T47D (cell line): ENCODE measurements around the gene DHRS1.

ENCODE experiments used
- DNase-seq, 2 experiments: peaks; one replicate each; pipeline versions ENCODE4 v3.0.0 to v3.0.0-alpha.2; 2011 to 2012; ENCODE audit warnings: low read depth in 1 of 2, low spot score in 1 of 2
- JUND ChIP-seq: IDR thresholded peaks from 2 replicates; pipeline ENCODE4 v1.6.1; 2012; ENCODE audit warnings: low read depth
- in situ Hi-C: cut with HindIII; loops from 2 replicates; pipeline ENCODE4 v1.10.0; 2016; ENCODE audit warnings: low sequenced_read_pairs, low pct_unique_long_range_greater_than_20kb

DHRS1 gene

GRCh38 chr14:24299255-24300191 is at the start of gene DHRS1, which contains the start of gene NOP9:
Gene DHRS1, minus strand, starts transcription at chr14:24299780. Its CDS starts 674 bp downstream, at chr14:24299106.
Gene NOP9, plus strand, starts transcription at chr14:24299850. Its CDS starts 105 bp downstream, at chr14:24299955.
- peak; percentile 76 to 91 for DNase-seq
- TF ChIP-seq JUND: no peak
- in situ Hi-C loops: no loop called here

- no peak for TF ChIP-seq JUND
- no peak for DNase-seq
- in situ Hi-C loops: no loop called here
These were observed 48.6 kb upstream of the DHRS1 start for GRCh38 chr14:24348186-24348585.

- TF ChIP-seq JUND: no peak
- no peak for DNase-seq
- in situ Hi-C loops: no loop called here
These were observed 47.6 kb upstream of the DHRS1 start for GRCh38 chr14:24347134-24347533.

GRCh38 chr14:24343795-24344660 is 44.4 kb upstream of the DHRS1 start:
- no peak for DNase-seq
- in situ Hi-C loops: no loop called here
- no peak for TF ChIP-seq JUND

GRCh38 chr14:24342889-24343288 is 43.3 kb upstream of the DHRS1 start:
- no peak for DNase-seq
- in situ Hi-C loops: no loop called here
- TF ChIP-seq JUND: no peak

- no peak for DNase-seq
- in situ Hi-C loops: no loop called here
- TF ChIP-seq JUND: no peak
These were observed 41.0 kb upstream of the DHRS1 start for GRCh38 chr14:24340606-24341005.

GRCh38 chr14:24339284-24340151 is 39.9 kb upstream of the DHRS1 start, which contains the start of gene RIPK3:
Gene RIPK3, minus strand, starts transcription at chr14:24339991. Its CDS starts 165 bp downstream, at chr14:24339826.
- in situ Hi-C loops: no loop called here
- DNase-seq: peak in 1 of 2 experiments; percentile 27
- TF ChIP-seq JUND: no peak

- no peak for DNase-seq
- TF ChIP-seq JUND: no peak
- in situ Hi-C loops: no loop called here
These were observed 39.3 kb upstream of the DHRS1 start for GRCh38 chr14:24338843-24339242.

- no peak for DNase-seq
- in situ Hi-C loops: no loop called here
- no peak for TF ChIP-seq JUND
These were observed 38.2 kb upstream of the DHRS1 start for GRCh38 chr14:24337824-24338175.

- in situ Hi-C loops: no loop called here
- no peak for TF ChIP-seq JUND
These were observed 37.7 kb upstream of the DHRS1 start for GRCh38 chr14:24337144-24337823.

GRCh38 chr14:24335461-24336171 is 36.0 kb upstream of the DHRS1 start:
- in situ Hi-C loops: no loop called here
- peak in 1 of 2 experiments; percentile 10 for DNase-seq
- no peak for TF ChIP-seq JUND

More at GRCh38 chr14:24337144-24337823, 37.7 kb upstream of the DHRS1 start:
- no peak for DNase-seq
